ENCODE measurements around the gene NREP.

Gene NREP

GRCh38 chr5:111756581-111757354 is at the start of gene NREP:
Gene NREP (minus strand): TSS chr5:111757194. CDS start chr5:111755772, 1,422 bp downstream.
- no peaks in the 10 kb centered on the region for H3K27me3 Mint-ChIP-seq
- peak within 1 kb of the TSS; percentile 86 for H3K27ac Mint-ChIP-seq
- peaks cover 2% of the 10 kb centered on the region for H3K36me3 Mint-ChIP-seq
- peaks cover 22% of the 10 kb centered on the region for H3K4me1 Mint-ChIP-seq (ENCODE audit: low read depth)
- H3K4me3 Mint-ChIP-seq: peak within 1 kb of the TSS; percentile 85
- H3K9me3 Mint-ChIP-seq (ENCODE audit: low read depth): no peaks in the 10 kb centered on the region

GRCh38 chr5:111806753-111807152 is 49.8 kb upstream of the NREP start:
- Mint-ChIP-seq H3K4me1 (ENCODE audit: low read depth) (no peaks in the 10 kb centered on the region), H3K27ac (no peak overlapping the region), H3K4me3 (no peak overlapping the region), H3K9me3 (ENCODE audit: low read depth) (no peaks in the 10 kb centered on the region), H3K27me3 (no peaks in the 10 kb centered on the region), H3K36me3 (no peaks in the 10 kb centered on the region)

- Mint-ChIP-seq H3K27ac (no peak overlapping the region), H3K36me3 (no peaks in the 10 kb centered on the region), H3K9me3 (ENCODE audit: low read depth) (no peaks in the 10 kb centered on the region)
Observed at GRCh38 chr5:111806156-111806555, 49.2 kb upstream of the NREP start.

GRCh38 chr5:111805071-111805470 is 48.1 kb upstream of the NREP start:
- H3K9me3 Mint-ChIP-seq (ENCODE audit: low read depth): no peaks in the 10 kb centered on the region
- no peaks in the 10 kb centered on the region for H3K4me1 Mint-ChIP-seq (ENCODE audit: low read depth)
- H3K36me3 Mint-ChIP-seq: no peaks in the 10 kb centered on the region
- no peaks in the 10 kb centered on the region for H3K27me3 Mint-ChIP-seq
- H3K4me3 Mint-ChIP-seq: no peak overlapping the region
- H3K27ac Mint-ChIP-seq: no peak overlapping the region

More at GRCh38 chr5:111806156-111806555, 49.2 kb upstream of the NREP start:
- H3K4me3 Mint-ChIP-seq: no peak overlapping the region
- H3K4me1 Mint-ChIP-seq (ENCODE audit: low read depth): no peaks in the 10 kb centered on the region
- H3K27me3 Mint-ChIP-seq: no peaks in the 10 kb centered on the region

GRCh38 chr5:111800351-111800750 is 43.4 kb upstream of the NREP start:
- Mint-ChIP-seq H3K4me3 (no peak overlapping the region), H3K27me3 (no peaks in the 10 kb centered on the region), H3K4me1 (ENCODE audit: low read depth) (no peaks in the 10 kb centered on the region), H3K36me3 (no peaks in the 10 kb centered on the region), H3K27ac (no peak overlapping the region), H3K9me3 (ENCODE audit: low read depth) (no peaks in the 10 kb centered on the region)

GRCh38 chr5:111795142-111795541 is 38.1 kb upstream of the NREP start:
- H3K4me3 Mint-ChIP-seq: no peak overlapping the region
- H3K27me3 Mint-ChIP-seq: no peaks in the 10 kb centered on the region

GRCh38 chr5:111792471-111793058 is 35.6 kb upstream of the NREP start:
- Mint-ChIP-seq H3K36me3 (no peaks in the 10 kb centered on the region), H3K9me3 (ENCODE audit: low read depth) (no peaks in the 10 kb centered on the region), H3K27ac (no peak overlapping the region), H3K4me3 (no peak overlapping the region), H3K4me1 (ENCODE audit: low read depth) (no peaks in the 10 kb centered on the region), H3K27me3 (no peaks in the 10 kb centered on the region)

More at GRCh38 chr5:111795142-111795541, 38.1 kb upstream of the NREP start:
- Mint-ChIP-seq H3K36me3 (no peaks in the 10 kb centered on the region), H3K27ac (no peak overlapping the region), H3K4me1 (ENCODE audit: low read depth) (no peaks in the 10 kb centered on the region), H3K9me3 (ENCODE audit: low read depth) (no peaks in the 10 kb centered on the region)

- Mint-ChIP-seq H3K9me3 (ENCODE audit: low read depth) (no peaks in the 10 kb centered on the region), H3K4me1 (ENCODE audit: low read depth) (no peaks in the 10 kb centered on the region), H3K36me3 (no peaks in the 10 kb centered on the region), H3K4me3 (no peak overlapping the region), H3K27ac (no peak overlapping the region), H3K27me3 (no peaks in the 10 kb centered on the region)
Observed at GRCh38 chr5:111790295-111790694, 33.3 kb upstream of the NREP start.

- Mint-ChIP-seq H3K9me3 (ENCODE audit: low read depth) (no peaks in the 10 kb centered on the region), H3K27me3 (no peaks in the 10 kb centered on the region), H3K27ac (no peak overlapping the region), H3K4me1 (ENCODE audit: low read depth) (no peaks in the 10 kb centered on the region), H3K4me3 (no peak overlapping the region), H3K36me3 (no peaks in the 10 kb centered on the region)
Observed at GRCh38 chr5:111787006-111787405, 30.0 kb upstream of the NREP start.

GRCh38 chr5:111784491-111785181 is 27.6 kb upstream of the NREP start:
- Mint-ChIP-seq H3K4me3 (no peak overlapping the region), H3K27ac (no peak overlapping the region), H3K9me3 (ENCODE audit: low read depth) (no peaks in the 10 kb centered on the region), H3K4me1 (ENCODE audit: low read depth) (no peaks in the 10 kb centered on the region), H3K27me3 (no peaks in the 10 kb centered on the region), H3K36me3 (no peaks in the 10 kb centered on the region)

- Mint-ChIP-seq H3K36me3 (no peaks in the 10 kb centered on the region), H3K9me3 (ENCODE audit: low read depth) (no peaks in the 10 kb centered on the region), H3K27ac (no peak overlapping the region), H3K27me3 (no peaks in the 10 kb centered on the region), H3K4me1 (ENCODE audit: low read depth) (no peaks in the 10 kb centered on the region), H3K4me3 (no peak overlapping the region)
Observed at GRCh38 chr5:111783537-111783936, 26.5 kb upstream of the NREP start.

GRCh38 chr5:111782216-111782615 is 25.2 kb upstream of the NREP start:
- H3K36me3 Mint-ChIP-seq: no peaks in the 10 kb centered on the region
- H3K4me1 Mint-ChIP-seq (ENCODE audit: low read depth): no peaks in the 10 kb centered on the region
- H3K27me3 Mint-ChIP-seq: no peaks in the 10 kb centered on the region
- no peaks in the 10 kb centered on the region for H3K9me3 Mint-ChIP-seq (ENCODE audit: low read depth)
- no peak overlapping the region for H3K27ac Mint-ChIP-seq
- no peak overlapping the region for H3K4me3 Mint-ChIP-seq

GRCh38 chr5:111781200-111781599 is 24.2 kb upstream of the NREP start:
- Mint-ChIP-seq H3K4me3 (no peak overlapping the region), H3K36me3 (no peaks in the 10 kb centered on the region), H3K9me3 (ENCODE audit: low read depth) (no peaks in the 10 kb centered on the region), H3K4me1 (ENCODE audit: low read depth) (no peaks in the 10 kb centered on the region), H3K27ac (no peak overlapping the region), H3K27me3 (peaks cover 2% of the 10 kb centered on the region)

GRCh38 chr5:111779922-111780292 is 22.9 kb upstream of the NREP start:
- H3K36me3 Mint-ChIP-seq: no peaks in the 10 kb centered on the region
- no peak overlapping the region for H3K27ac Mint-ChIP-seq
- H3K4me3 Mint-ChIP-seq: no peak overlapping the region
- no peaks in the 10 kb centered on the region for H3K9me3 Mint-ChIP-seq (ENCODE audit: low read depth)
- H3K27me3 Mint-ChIP-seq: peaks cover 2% of the 10 kb centered on the region
- H3K4me1 Mint-ChIP-seq (ENCODE audit: low read depth): no peaks in the 10 kb centered on the region

- no peaks in the 10 kb centered on the region for H3K4me1 Mint-ChIP-seq (ENCODE audit: low read depth)
- no peak overlapping the region for H3K4me3 Mint-ChIP-seq
- H3K27me3 Mint-ChIP-seq: peaks cover 2% of the 10 kb centered on the region
- H3K9me3 Mint-ChIP-seq (ENCODE audit: low read depth): no peaks in the 10 kb centered on the region
- no peak overlapping the region for H3K27ac Mint-ChIP-seq
- H3K36me3 Mint-ChIP-seq: no peaks in the 10 kb centered on the region
Observed at GRCh38 chr5:111779260-111779921, 22.4 kb upstream of the NREP start.
